Kidney (tissue), 14 donors: ENCODE data around the gene ANGPT4. TPM values are rescaled to one million over a fixed set of nuclear protein-coding genes. Genes with fewer than 3 reads are reported as not detected.

Experiments
- DNase-seq, 5 donors: peaks; one replicate each; pipeline ENCODE4 v3.0.0-alpha.2; 2013 to 2020
- FAIRE-seq: peaks from 2 replicates; lab custom pipeline; 2012; peaks lifted over from hg19 to GRCh38; lab: Jason Lieb, UNC
- H3K27ac ChIP-seq, 2 donors: one replicate each; pipeline ENCODE4 v1.7.0; 2013; ENCODE audit warnings: low read depth in 2 of 2, low read length in 2 of 2, inconsistent platforms in 1 of 2
- H3K27me3 ChIP-seq: one replicate; pipeline ENCODE4 v1.7.1; 2013; ENCODE audit warnings: low read length, inconsistent platforms; ENCODE audit not compliant: control insufficient read depth, insufficient read depth
- H3K36me3 ChIP-seq, 3 donors: one replicate each; pipeline versions ENCODE4 v1.7.0 to v1.7.1; 2013; ENCODE audit warnings: low read length in 3 of 3, control low read depth in 1 of 3, inconsistent platforms in 1 of 3; ENCODE audit not compliant: insufficient read depth in 3 of 3, control insufficient read depth in 2 of 3
- H3K4me1 ChIP-seq, 3 donors: one replicate each; pipeline versions ENCODE4 v1.7.0 to v1.7.1; 2013; ENCODE audit warnings: low read length in 3 of 3, inconsistent platforms in 1 of 3, low read depth in 1 of 3; ENCODE audit not compliant: control insufficient read depth in 2 of 3, insufficient read depth in 2 of 3
- H3K4me3 ChIP-seq, 3 donors: one replicate each; pipeline versions ENCODE4 v1.7.0 to v1.8.1; 2013; ENCODE audit warnings: low read length in 3 of 3, control low read depth in 1 of 3, inconsistent platforms in 1 of 3
- H3K9ac ChIP-seq, 3 donors: one replicate each; pipeline versions ENCODE4 v1.7.0 to v1.7.1; 2013; ENCODE audit warnings: low read length in 3 of 3, control low read depth in 1 of 3, inconsistent platforms in 1 of 3
- H3K9me3 ChIP-seq, 3 donors: one replicate each; pipeline versions ENCODE4 v1.7.0 to v1.7.1; 2013; ENCODE audit warnings: low read length in 3 of 3, control low read depth in 1 of 3, inconsistent platforms in 1 of 3; ENCODE audit not compliant: control insufficient read depth in 2 of 3, insufficient read depth in 1 of 3
- CTCF ChIP-seq: IDR thresholded peaks from 3 replicates; pipeline ENCODE4 v1.5.1; 2012; ENCODE audit warnings: mild to moderate bottlenecking, moderate library complexity, borderline replicate concordance; ENCODE audit not compliant: insufficient read depth; ENCODE audit errors: extremely low read depth
- intact Hi-C: fragments of 100-400 bp; cut with DNase I; formaldehyde crosslinking; loops from one replicate; pipeline ENCODE4 v1.11.1; 2022
- polyA plus RNA-seq: library from polyadenylated mRNA; stranded (reverse); fragments of 350-450 nt; fragmentation: Illumina TruSeq; extraction: RNeasy Lipid Tissue Mini Kit (QIAGEN cat#74804); gene quantifications from one replicate; pipeline ENCODE4 v1.2.3, GENCODE V29; 2014; ENCODE audit warnings: low read depth, low replicate concordance; ENCODE audit not compliant: insufficient read depth
- total RNA-seq: library from RNA; stranded (reverse); fragmentation: NEBNext Ultra II Directional; extraction: Animal tissue kit (Norgen Biotek cat#: 25700); gene quantifications from one replicate; pipeline ENCODE4 v1.2.1, GENCODE V29; 2021
- donor health status: control.
- donor health status: control.
- donor health status: control.
- donor health status: control.
- donor health status: control.
- donor health status: DM: yes; HTN: yes; CAD: no.
- donor health status: Normal renal cell carcinoma (clear cell type).

The ANGPT4 gene
- total and polyA plus RNA-seq, 2 donors from 2014 or later = 0.24 to 0.57 TPM

DNA sequence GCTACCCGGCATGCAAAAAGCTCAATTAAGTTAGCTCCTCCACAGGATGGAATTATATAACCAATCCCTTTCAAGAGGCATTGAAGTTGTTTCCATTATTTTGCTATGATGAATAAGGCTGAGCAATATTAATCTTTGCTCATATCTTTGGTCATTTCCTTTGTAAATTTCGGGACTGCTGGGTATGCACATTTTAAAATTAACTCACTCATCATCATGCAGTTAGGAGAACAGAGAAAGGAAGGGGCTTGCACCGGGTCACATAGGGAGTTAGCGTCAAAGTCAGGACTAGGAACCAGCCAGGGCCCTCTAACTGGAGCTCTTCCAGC is 83.0 kb downstream of the ANGPT4 start:
- Histone ChIP-seq H3K4me1 (peaks cover 0 to 11% (median 5%) of the 10 kb centered on the region in 3 donors), H3K4me3 (peak overlapping the region; percentile 38 to 81 (median 68)), H3K27me3 (no peaks in the 10 kb centered on the region), H3K27ac (peak overlapping the region; percentile 70 to 83), H3K9ac (peak overlapping the region in 2 of 3 donors; percentile 7 to 69), H3K9me3 (no peaks in the 10 kb centered on the region), H3K36me3 (no peaks in the 10 kb centered on the region)
- no peak for TF ChIP-seq CTCF
- intact Hi-C loops = no loop called here
- FAIRE-seq = no peak
- no peak for DNase-seq

GRCh38 chr20:831956-832355 is 84.2 kb downstream of the ANGPT4 start:
- DNase-seq (peak in 1 of 5 donors; percentile 5), FAIRE-seq (no peak)
- Histone ChIP-seq H3K4me3 (no peak overlapping the region), H3K9ac (no peak overlapping the region), H3K4me1 (peaks cover 0 to 11% (median 5%) of the 10 kb centered on the region in 3 donors), H3K27me3 (no peaks in the 10 kb centered on the region), H3K9me3 (no peaks in the 10 kb centered on the region), H3K27ac (no peak overlapping the region), H3K36me3 (no peaks in the 10 kb centered on the region)
- intact Hi-C loops = no loop called here
- no peak for TF ChIP-seq CTCF

DNA sequence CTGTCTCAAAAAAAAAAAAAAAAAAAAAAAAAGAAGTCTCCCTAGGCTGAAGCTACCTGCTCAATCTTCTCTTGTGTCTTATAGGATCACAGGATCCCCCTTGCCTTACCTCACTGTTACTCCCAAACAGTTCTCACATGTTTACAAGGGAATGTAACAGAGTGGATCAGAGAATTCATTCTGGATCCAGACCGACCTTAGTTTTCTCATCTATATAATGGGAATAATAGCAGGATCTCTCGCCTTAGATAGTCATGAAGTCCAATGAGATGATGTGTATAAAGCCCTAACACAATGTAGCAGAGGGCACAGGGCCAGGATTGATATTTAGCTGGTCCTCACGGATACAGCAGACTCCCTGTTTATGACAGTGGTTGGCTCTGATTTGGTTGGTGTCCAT is 84.9 kb downstream of the ANGPT4 start:
- intact Hi-C loops = no loop called here
- no peak for FAIRE-seq
- H3K9ac ChIP-seq = no peak overlapping the region

More for the DNA sequence above, 84.9 kb downstream of the ANGPT4 start:
- peaks cover 0 to 11% (median 5%) of the 10 kb centered on the region in 3 donors for H3K4me1 ChIP-seq
- no peak overlapping the region for H3K4me3 ChIP-seq
- H3K27ac ChIP-seq = no peak overlapping the region
- no peaks in the 10 kb centered on the region for H3K9me3 ChIP-seq
- no peaks in the 10 kb centered on the region for H3K27me3 ChIP-seq
- DNase-seq = no peak
- H3K36me3 ChIP-seq = no peaks in the 10 kb centered on the region
- no peak for TF ChIP-seq CTCF
